ENCODE measurements around the gene TMEM165.

Gene TMEM165

GRCh38 chr4:55367084-55367722, 28.6 kb upstream of the TMEM165 start:
- no peak for DNase-seq (ENCODE audit: low spot score)

DNA sequence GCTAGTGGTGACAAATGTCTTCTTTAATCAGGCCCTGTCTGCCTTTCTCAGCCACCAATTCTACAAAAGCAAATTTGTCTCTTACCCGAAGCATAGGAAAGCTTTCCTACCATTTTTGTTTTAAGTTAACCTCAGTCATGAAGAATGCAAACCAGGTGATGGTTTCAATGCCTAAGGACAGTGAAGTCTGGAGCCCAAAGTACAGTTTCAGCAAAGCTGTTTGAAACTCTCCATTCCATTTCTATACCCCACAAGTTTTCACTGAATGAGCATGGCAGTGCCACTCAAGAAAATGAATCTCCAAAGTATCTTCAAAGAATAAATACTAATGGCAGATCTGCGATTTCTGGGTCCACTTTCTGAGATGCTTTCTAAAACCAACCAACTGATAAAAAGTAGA, 25.8 kb upstream of the TMEM165 start:
- no peak for DNase-seq (ENCODE audit: low spot score)

- no peak for DNase-seq (ENCODE audit: low spot score)
Measured at GRCh38 chr4:55372259-55372658, 23.5 kb upstream of the TMEM165 start.

DNA sequence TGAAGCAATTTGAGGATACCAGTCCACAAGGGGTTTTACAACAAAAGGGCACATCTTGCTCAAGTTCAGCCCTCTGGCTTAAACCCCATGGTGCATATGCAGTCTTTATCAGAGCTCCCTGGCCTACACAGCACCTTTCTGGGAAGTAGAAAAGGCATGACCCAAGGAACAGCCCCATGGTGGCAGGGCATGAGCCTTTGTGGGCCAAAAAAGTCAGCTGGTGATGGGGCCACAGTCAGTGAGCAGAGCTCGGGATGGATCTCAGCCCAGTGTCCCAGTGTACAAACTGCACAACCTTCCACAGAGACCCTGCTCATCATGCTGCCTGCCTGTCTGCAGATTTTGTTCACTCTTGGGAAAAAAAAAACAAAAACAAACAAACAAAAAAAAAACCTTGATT, 22.3 kb upstream of the TMEM165 start:
- no peak for DNase-seq (ENCODE audit: low spot score)

DNA sequence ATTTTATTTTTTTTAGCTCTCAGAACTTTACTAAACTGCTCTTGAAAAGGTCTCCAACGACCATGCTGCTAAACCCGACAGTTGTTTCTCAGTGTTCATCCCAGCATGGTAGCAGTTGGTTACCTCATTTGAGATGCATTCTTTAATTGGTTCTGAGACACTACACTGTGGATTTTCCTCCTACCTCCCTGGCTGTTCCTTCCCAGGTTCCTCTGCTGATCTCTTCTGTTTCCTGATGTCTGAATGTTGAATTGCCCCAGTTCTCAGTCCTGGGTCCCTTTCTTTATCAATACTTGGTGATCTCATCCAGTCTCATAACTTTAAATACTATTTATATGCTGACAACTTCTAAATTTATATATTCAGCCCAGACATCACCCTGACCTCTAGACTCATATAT, 19.1 kb upstream of the TMEM165 start:
- no peak for DNase-seq (ENCODE audit: low spot score)

- DNase-seq (ENCODE audit: low spot score), result no peak
Measured at GRCh38 chr4:55378617-55379467, 16.9 kb upstream of the TMEM165 start.

DNA sequence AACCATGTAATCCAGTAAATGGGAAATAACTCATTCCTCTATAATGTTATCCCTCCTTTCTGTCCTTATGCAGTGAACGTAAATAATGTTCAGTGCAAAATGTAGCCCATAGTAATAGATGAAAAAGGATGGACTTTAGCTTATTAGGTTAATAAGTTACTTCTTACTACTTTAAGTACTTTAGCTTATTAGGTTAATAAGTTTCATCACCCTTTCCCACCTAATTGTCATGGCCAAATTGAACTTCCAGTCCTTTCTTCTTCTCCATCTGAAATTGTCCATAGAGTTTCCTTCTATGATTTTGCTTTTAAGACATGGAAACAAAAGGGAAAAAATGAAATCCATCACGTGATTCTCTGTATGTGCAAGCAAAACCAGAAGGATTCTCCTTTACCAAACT, 15.2 kb upstream of the TMEM165 start:
- no peak for DNase-seq (ENCODE audit: low spot score)

DNA sequence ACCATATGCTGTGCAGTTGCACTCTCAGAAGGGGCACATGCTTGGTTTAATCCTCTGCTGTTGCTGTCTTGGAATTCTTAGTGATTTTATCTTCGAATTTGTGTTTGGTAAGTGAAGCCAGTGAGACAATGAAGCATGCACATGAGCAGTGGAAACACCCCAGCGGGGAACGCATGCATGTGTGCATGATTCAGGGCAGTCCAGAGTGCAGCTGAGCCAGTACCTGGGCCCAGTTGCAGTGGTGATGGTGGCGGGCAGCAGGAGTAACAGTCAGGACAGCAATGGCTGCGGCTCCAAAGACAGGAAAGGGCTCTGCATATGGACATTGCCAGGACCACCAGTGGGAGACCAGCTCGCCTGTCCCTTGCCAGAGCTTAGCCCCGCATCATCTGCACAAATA, 14.3 kb upstream of the TMEM165 start:
- DNase-seq (ENCODE audit: low spot score), result no peak

GRCh38 chr4:55382488-55383003, 13.2 kb upstream of the TMEM165 start:
- no peak for DNase-seq (ENCODE audit: low spot score)

DNA sequence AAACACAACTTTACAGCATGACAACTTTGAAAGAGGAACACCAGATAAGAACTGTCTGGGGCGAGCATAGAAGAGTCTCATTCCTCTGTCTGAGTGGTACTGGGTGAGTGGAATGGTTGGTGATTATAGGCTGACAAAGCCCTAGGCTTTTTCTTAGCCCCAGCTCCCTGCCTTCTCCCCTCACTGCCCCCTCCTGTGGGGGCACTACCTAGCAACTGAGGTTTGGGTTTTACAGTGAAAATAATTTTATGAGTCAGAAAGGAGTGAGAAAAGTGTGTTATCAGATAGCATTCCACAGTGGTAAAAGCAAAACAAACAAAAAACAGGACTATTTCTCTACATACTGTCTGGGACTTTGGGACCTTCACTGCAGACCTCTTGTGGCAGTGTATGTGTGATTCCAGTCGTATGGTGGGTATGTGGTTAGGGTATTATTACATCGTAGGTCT, 10.5 kb upstream of the TMEM165 start:
- no peak for DNase-seq (ENCODE audit: low spot score)

DNA sequence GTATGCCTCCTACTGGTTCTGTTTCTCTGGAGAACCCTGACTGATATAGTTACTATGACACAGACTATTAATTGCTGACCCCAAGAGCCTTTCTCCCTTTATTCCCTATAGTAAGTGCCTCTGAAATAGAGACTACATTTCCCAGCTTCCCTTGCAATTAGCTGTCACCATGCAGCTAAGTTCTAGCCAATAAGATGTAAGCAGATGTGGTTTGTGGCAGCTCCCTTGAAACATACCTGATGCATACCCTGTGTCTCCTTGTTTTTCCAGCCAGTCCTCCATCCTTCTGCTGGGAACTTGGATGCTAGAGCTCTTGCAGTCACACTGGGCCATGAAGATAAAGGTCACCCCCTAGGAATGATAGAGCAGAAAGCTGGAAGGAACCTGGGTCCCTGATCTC, 9.7 kb upstream of the TMEM165 start:
- no peak for DNase-seq (ENCODE audit: low spot score)

DNA sequence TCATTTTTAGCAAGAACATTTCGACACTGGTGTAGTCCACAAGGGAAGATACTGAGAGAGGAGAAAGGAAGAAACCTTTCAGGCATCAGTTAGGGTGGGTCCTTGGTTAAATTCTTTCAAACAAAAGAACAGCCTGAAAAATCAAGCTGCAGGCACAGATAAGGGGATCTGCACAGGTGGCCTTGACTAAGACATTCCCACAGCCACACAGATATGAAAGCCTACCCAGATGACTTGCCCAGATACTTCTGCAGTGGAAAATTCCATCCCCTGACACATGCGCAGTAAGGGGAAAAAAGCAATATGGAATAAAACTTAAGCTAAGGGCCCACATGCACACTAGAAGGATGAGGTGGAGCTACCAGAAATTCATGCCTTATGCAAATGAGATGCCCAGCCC, 8.9 kb upstream of the TMEM165 start:
- DNase-seq (ENCODE audit: low spot score), result no peak

DNA sequence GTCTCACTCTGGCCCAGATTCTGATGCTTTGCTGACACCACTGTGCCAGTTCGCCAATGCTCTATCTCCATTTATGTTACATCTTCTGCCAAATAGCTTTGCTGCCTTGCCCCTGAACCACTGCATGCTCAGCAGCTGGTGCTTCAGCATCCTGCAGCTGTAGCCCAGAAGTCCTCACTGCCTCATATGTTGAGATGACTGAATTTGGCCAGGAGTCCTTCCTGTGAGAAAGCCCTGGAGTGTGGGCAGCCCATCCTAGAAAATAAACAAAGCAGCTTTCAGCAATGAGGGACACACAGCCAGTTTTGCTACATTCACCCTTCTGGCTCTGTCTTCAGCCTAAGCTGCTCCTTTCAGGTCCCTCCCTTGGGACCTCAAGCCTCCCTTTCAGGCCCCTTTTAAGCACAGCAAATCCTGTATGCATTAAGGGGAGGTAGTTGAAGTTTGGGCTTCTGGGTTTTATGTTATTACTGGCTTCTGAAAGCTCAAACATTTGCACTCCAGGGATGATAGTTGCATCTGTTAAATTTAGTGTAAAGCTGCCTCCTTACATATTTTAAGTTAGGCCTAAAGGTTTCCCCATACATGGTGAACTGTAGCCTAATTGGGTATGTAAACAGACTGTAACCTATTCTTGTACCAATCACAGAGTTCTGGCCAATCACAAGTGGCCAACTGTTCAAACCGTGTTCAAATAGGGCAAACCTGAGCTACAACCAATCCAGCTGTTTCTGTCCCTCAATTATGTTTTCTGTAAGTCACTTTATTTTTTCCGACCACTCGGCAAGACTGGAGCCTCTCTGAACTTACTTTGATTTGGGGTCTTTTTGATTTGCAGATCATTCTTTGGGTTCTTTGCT, 2.1 kb upstream of the TMEM165 start:
- peak; percentile 88 for DNase-seq (ENCODE audit: low spot score)

DNA sequence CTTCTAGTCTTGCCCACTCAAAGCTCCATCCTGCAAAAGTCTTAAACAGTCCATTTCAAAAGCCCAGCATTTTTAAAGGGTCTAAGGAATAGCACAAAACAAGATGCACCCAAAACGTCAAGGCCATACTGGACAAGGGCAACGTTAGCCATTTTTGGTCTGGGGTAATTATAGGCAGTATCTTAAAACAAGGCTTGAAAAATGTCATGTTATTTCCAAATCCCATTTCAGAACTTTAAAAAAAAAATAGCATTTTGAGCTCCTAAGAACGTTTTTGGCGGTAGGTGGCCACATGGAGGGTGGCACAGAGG, 584 bp upstream of the TMEM165 start:
- DNase-seq (ENCODE audit: low spot score), result no peak

- peak; percentile 42 for DNase-seq (ENCODE audit: low spot score)
Measured at GRCh38 chr4:55396308-55397125, 760 bp downstream of the TMEM165 start.

DNA sequence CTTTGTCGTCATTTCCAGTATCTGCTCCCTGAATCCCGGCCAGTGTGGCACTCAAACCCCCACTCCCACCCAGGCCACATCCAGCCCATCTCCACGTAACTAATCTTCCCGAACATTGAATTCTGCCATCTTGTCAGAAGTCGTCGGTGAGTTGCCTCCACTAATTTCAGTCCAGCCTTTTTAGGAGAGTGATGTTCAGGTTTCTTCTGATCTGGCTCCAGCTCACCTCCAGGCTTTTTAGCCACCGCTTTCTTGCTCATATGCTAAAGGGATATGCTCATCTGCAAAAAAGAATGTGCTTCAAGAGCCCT, 1.3 kb downstream of the TMEM165 start:
- DNase-seq (ENCODE audit: low spot score), result no peak

- DNase-seq (ENCODE audit: low spot score), result peak; percentile 76
Measured at GRCh38 chr4:55397520-55398321, 2.0 kb downstream of the TMEM165 start.

GRCh38 chr4:55398461-55398860, 2.7 kb downstream of the TMEM165 start:
- peak; percentile 59 for DNase-seq (ENCODE audit: low spot score)

DNA sequence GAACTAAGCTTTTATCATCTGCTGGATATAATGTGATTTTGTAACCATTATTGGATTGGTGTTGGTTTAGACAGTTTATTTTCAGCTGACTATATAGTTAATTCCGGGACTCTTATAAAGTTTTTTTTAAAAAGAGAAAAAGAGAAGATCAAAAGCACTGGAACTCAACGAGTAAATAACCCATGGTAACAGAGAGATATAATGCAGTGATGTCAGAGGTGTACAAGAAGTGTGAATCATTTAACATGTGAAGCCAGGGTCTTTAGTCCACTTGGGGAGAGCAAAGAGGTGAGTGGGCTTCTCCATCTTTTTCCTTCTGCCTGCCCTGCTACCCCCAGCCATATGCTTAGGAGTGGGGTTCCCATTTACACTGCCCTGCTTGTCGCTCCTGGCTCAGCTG, 3.2 kb downstream of the TMEM165 start:
- peak; percentile 67 for DNase-seq (ENCODE audit: low spot score)

GRCh38 chr4:55399581-55399980, 3.8 kb downstream of the TMEM165 start:
- DNase-seq (ENCODE audit: low spot score), result peak; percentile 58

- no peak for DNase-seq (ENCODE audit: low spot score)
Measured at GRCh38 chr4:55405073-55405472, 9.3 kb downstream of the TMEM165 start.
